ENCODE measurements around the gene R3HDM2. TPM values are rescaled to one million over a fixed set of nuclear protein-coding genes. Genes with fewer than 3 reads are reported as not detected.

Gene R3HDM2
- total RNA-seq, 4 donors from 2014 or later, result 21.7 to 37.6 (median 29.3) TPM

DNA sequence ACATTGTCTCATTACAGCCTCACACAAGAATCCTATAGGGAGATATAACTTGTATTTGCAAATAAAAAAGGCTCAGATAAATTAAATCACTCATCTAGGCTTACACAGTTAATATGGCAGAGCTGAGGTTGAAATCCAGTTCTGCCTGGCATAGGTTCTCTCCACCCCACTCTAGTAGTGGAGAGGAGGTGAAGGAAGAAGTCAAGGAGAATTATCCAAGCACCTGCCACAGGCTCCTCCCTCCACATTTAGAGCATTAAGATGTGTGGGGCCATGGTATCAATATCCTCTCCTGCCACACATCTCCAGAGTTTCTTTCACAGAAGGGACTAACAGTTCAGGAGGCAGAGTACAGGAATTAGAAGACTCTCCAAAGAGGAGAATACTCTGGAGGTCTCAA is 157.3 kb downstream of the R3HDM2 start:
- H3K27ac ChIP-seq, result no peak overlapping the region
- TF ChIP-seq, protein P1, sequence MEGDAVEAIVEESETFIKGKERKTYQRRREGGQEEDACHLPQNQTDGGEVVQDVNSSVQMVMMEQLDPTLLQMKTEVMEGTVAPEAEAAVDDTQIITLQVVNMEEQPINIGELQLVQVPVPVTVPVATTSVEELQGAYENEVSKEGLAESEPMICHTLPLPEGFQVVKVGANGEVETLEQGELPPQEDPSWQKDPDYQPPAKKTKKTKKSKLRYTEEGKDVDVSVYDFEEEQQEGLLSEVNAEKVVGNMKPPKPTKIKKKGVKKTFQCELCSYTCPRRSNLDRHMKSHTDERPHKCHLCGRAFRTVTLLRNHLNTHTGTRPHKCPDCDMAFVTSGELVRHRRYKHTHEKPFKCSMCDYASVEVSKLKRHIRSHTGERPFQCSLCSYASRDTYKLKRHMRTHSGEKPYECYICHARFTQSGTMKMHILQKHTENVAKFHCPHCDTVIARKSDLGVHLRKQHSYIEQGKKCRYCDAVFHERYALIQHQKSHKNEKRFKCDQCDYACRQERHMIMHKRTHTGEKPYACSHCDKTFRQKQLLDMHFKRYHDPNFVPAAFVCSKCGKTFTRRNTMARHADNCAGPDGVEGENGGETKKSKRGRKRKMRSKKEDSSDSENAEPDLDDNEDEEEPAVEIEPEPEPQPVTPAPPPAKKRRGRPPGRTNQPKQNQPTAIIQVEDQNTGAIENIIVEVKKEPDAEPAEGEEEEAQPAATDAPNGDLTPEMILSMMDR (IDR thresholded peaks at IDR 0.05), result no peak
- TF ChIP-seq POLR2A (IDR thresholded peaks at IDR 0.05), result no peak
- intact Hi-C loops (cut with DNase I), result no loop called here
- H3K27me3 ChIP-seq, result no peaks in the 10 kb centered on the region
- no peaks in the 10 kb centered on the region for H3K4me1 ChIP-seq
- no peaks in the 10 kb centered on the region for H3K9me3 ChIP-seq
- DNase-seq, result no peak
- H3K4me3 ChIP-seq, result no peak overlapping the region
- H3K36me3 ChIP-seq, result peaks cover 5 to 98% (median 9%) of the 10 kb centered on the region in 3 donors

DNA sequence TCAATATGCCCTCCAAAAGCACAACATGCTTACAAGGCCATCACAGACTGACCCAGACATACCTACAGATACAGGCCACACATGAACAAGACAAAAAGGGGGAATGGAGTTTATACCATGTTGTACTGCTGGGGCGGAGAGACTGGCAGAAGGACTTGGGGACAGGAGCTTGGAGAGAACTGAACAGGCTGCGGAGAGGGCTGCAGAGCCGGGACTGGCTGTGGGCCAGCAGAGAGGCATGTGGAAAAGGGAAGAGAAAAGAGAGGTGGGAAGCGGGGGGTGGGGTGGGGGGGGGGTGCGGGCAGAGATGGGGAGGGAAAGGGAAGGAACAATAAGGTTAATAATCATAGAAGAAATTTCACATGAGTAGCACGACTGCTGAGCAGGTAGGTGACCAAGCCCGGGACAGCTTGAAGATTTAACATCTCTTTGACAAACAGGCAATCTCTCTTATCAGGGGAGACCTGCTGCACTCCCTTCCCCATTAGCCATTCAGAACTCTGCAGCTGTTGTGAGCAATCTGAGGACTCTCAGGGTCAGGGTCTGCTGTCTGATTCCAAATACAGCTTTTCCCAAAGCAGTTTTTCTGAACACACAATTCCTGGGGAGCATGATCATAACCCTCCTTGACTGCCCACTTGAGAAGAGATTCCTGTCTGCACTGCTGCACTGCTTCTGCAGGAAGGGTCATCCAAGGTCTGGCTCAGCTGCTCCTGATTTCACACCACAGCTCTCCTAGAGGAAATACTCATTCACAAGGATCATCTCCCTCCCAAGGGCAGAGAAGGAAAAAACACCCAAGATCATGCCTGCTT is 158.3 kb downstream of the R3HDM2 start:
- TF ChIP-seq POLR2A (IDR thresholded peaks at IDR 0.05), result no peak
- TF ChIP-seq, protein P1 (IDR thresholded peaks at IDR 0.05), result no peak
- Histone ChIP-seq H3K4me3 (no peak overlapping the region), H3K4me1 (no peaks in the 10 kb centered on the region), H3K9me3 (no peaks in the 10 kb centered on the region), H3K36me3 (peaks cover 5 to 98% (median 9%) of the 10 kb centered on the region in 3 donors), H3K27me3 (no peaks in the 10 kb centered on the region), H3K27ac (no peak overlapping the region)
- whole genome bisulfite sequencing, 2 donors, result 84% methylated on average over 7 of the region's 7 CpGs
- intact Hi-C loops (cut with DNase I), result no loop called here
- DNase-seq, result no peak

DNA sequence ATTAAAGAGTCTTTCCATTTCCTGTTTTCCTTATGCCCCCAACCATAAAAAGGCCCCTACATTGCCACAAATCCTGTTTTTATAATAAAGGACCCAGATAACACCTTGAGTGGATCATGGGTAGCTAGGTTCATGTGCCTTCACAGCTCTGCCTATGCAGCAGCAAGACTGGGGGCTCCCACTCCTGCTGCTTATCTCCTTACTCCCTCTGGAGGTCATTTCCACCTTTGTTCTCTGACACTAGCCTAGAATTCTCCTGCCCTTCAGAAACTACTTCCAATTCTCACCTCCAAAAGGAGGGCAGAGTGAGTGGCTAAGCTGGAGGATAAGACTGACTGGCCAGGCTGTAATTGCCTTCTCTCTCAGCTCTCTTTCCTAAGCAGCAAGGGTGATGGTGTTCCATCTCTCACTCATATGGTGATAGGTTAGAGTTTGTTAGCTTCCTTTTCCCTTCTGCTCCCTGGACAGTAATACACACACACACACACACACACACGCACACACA is 159.8 kb downstream of the R3HDM2 start:
- no peak overlapping the region for H3K27ac ChIP-seq
- 90% methylated on average over 1 of the region's 1 CpG; no CpG with 5 or more reads in 1 of the 2 donors for WGBS, 2 donors
- H3K27me3 ChIP-seq, result no peaks in the 10 kb centered on the region
- DNase-seq, result no peak
- no peak overlapping the region for H3K4me3 ChIP-seq
- H3K9me3 ChIP-seq, result no peaks in the 10 kb centered on the region
- no peaks in the 10 kb centered on the region for H3K4me1 ChIP-seq
- TF ChIP-seq POLR2A (IDR thresholded peaks at IDR 0.05), result no peak
- TF ChIP-seq, protein P1 (IDR thresholded peaks at IDR 0.05), result no peak
- intact Hi-C loops (cut with DNase I), result no loop called here
- peaks cover 5 to 98% (median 13%) of the 10 kb centered on the region in 3 donors for H3K36me3 ChIP-seq

DNA sequence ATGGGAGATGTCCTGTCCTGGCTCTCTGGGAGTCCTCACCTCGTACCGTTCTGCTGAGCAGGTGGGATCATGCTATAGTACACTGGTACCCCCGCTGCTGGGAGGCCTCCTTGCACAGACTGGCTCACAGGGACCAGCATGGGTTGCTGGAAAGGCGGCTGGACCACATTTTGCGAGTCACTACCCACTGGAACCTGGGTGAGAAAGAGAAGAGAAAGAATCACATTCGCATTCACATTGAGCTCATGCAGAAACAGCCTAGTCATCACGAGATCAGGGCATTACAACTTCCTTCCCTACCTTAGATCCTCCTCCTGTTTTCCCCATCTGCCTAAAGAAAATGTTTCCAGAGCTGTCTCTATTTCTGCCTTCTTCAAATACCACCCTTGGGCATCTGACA is 162.6 kb downstream of the R3HDM2 start:
- Histone ChIP-seq H3K27me3 (no peaks in the 10 kb centered on the region), H3K4me1 (no peaks in the 10 kb centered on the region), H3K9me3 (no peaks in the 10 kb centered on the region), H3K27ac (no peak overlapping the region), H3K4me3 (no peak overlapping the region), H3K36me3 (peaks cover 5 to 94% (median 13%) of the 10 kb centered on the region in 3 donors)
- intact Hi-C loops (cut with DNase I), result loop anchor here (5.0 kb wide), 1 partner anchor 184 kb away; no protein-coding TSS in a partner anchor
- 73 to 88% methylated on average over 4 to 7 of the region's 7 CpGs for WGBS, 2 donors
- no peak for DNase-seq
- no peak for TF ChIP-seq POLR2A (IDR thresholded peaks at IDR 0.05)
- TF ChIP-seq, protein P1 (IDR thresholded peaks at IDR 0.05), result no peak

DNA sequence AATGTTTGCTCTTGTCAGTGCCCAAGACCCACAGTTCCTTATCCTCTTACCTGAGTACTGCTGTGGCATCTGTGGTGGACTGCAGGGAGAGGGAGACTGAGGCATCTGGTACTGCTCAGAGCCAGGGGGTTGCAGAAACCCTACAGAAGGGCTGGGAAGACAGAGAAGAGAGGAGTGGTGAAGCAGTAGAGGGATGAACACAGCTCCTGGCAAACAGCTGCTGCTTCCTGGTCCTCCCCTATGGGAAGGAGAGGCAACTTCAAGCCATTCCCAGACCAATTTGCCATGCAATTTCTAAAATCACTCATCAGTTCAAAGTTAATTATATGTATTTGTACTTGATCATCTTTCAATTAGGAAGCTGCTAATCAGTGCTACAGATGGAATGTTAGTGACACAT is 164.2 kb downstream of the R3HDM2 start:
- H3K27ac ChIP-seq, result no peak overlapping the region
- no peaks in the 10 kb centered on the region for H3K27me3 ChIP-seq
- DNase-seq, result no peak
- H3K4me1 ChIP-seq, result no peaks in the 10 kb centered on the region
- intact Hi-C loops (cut with DNase I), result loop anchor here (5.0 kb wide), 1 partner anchor 186 kb away; no protein-coding TSS in a partner anchor
- TF ChIP-seq, protein P1 (IDR thresholded peaks at IDR 0.05), result no peak
- no peak for TF ChIP-seq POLR2A (IDR thresholded peaks at IDR 0.05)
- no peak overlapping the region for H3K4me3 ChIP-seq
- peaks cover 5 to 94% (median 13%) of the 10 kb centered on the region in 3 donors for H3K36me3 ChIP-seq
- H3K9me3 ChIP-seq, result no peaks in the 10 kb centered on the region
